AG20443 (cell line): Measurements from ENCODE around the gene NSL1.
"Not testable (repeated sequence)": the region's sequence is repeated elsewhere in the genome, so short reads cannot be mapped to it uniquely, and the experiment has no call there.

ENCODE experiments used
- DNase-seq: peaks from one replicate; pipeline ENCODE4 v3.0.0; 2012; ENCODE audit warnings: low spot score, mixed read lengths

NSL1 gene, protein sequence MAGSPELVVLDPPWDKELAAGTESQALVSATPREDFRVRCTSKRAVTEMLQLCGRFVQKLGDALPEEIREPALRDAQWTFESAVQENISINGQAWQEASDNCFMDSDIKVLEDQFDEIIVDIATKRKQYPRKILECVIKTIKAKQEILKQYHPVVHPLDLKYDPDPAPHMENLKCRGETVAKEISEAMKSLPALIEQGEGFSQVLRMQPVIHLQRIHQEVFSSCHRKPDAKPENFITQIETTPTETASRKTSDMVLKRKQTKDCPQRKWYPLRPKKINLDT

DNA sequence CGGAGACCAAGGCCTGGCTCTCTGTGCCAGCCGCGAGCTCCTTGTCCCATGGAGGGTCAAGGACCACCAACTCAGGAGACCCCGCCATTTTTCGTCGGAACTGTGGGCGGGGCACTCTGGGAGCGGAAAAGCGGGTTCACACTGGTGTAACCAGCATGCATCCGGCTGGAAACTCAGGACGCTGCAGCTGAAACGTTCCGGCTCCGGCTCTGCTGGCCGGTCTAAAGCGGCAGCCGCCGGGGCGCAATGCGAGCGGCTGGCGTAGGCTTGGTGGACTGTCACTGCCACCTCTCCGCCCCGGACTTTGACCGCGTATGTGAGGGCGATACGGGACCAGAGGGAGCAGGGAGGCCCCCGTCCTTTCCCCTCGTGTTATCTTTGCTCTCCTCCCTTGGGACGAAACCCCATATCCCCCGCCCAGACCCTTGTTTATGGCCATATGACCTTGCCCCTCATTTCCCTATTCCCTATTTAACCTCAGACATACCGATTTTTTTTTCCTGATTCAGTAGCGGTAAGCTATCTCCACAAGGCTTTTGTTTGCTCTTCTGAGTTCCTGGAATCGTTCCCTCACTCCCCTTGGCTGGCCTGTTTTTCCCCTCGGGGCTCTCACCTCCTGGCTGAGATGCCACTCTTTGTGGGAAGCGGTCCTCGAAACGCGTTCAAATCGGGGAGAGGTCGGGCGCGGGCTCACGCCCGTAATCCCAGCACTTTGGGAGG lies at the start of gene NSL1, which contains the start of gene TATDN3:
Gene NSL1 (minus strand): TSS at position 102 of the 720 bp plus-strand sequence. CDS start 14 bp downstream, at position 88.
Gene TATDN3 (plus strand): TSS at position 219 of the 720 bp plus-strand sequence. CDS start 28 bp downstream, at position 247.
- peak; percentile 91 for DNase-seq

DNA sequence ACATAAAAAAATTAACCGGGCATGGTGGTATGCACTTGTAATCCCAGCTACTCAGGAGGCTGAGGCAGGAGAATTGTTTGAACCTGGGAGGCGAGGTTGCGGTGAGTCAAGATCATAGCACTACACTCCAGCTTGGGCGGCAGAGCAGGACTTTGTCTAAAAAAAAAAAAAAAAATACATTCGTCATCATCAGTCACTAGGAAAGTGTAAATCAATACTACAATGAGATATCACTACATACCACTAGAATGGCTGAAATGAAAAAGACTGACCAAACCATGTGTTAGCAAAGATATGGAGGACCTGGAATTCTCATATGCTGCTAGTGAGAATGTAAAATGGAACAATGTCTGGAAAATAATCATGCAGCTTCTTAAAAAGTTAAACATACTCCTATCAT lies 46.6 kb upstream of the NSL1 start:
- DNase-seq = no peak

DNA sequence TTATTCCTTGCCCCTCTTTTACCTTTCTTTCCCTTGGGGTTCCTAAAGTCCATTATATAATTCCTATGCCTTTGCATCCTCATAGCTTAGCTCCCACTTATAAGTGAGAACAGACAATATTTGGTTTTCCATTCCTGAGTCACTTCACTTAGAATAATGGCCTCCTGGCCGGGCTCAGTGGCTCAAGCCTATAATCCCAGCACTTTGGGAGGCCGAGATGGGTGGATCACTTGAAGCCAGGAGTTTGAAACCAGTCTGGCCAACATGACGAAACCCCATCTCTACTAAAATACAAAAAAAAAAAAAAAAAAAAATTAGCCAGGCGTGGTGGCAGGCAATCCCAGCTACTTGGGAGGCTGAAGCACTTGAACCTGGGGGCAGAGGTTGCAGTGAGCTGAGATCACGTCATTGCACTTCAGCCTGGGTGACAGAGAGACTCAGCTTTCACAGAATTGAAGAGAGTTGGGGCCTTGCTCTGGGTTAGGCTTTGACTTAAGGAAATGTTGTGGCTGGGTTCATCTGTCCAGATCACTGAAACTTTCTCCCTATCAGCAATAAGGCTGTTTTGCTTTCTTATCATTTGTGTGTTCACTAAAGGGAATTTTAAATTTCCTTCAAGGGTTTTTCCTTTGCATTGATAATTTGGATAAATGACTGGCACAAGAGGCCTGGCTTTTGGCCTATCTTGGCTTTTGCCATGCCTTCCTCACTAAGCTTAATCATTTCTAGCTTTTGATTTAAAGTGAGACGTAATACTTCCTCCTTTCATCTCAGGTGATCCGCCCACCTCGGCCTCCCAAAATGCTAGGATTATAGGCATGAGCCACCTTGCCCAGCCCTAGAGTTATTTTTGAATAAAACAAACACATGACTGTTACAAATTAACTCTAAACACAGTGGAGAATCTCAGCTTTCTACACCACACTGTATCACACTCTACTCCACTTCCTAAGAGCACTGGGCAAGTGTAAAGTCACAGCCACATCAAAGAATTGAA lies 41.9 kb upstream of the NSL1 start:
- DNase-seq = not testable (repeated sequence)

DNA sequence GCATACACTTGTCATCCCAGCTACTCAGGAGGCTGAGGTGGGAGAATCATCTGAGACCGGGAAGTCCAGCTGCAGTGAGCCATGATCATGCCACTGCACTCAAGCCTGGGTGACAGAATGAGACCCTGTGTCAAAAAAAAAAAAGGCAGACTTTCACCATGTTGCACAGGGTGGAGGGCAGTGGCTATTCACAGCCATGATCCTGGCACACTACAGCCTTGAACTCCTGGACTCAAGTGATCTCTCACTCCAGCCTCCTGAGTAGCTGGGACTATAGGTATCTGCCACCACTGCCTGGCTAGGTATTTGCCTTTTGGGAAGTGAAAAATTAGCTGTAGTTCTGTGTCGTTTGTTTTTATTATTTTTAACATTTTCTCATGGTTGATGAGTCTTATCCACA lies 36.8 kb upstream of the NSL1 start:
- DNase-seq = no peak

DNA sequence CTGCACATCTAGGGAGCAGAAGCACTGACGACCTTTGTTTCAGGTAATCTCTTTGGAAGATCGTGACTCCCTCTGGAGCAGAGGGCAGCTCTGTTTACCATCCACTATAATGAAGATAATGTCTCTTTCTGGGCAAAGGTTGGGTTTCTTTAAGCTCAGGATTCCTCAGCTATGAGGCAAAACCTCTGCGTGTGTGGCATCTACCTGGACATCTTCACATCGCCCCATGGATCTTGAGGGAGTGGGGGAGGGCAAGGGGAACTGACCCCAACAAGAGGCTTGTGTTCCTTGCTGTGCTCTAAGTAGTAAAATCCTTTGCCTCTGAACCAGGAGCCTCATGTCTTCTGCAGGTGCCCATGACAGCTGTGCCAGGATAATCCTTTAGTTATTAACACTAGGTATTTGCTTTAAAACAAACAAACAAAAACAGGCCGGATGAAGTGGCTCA lies 36.3 kb upstream of the NSL1 start:
- no peak for DNase-seq

DNA sequence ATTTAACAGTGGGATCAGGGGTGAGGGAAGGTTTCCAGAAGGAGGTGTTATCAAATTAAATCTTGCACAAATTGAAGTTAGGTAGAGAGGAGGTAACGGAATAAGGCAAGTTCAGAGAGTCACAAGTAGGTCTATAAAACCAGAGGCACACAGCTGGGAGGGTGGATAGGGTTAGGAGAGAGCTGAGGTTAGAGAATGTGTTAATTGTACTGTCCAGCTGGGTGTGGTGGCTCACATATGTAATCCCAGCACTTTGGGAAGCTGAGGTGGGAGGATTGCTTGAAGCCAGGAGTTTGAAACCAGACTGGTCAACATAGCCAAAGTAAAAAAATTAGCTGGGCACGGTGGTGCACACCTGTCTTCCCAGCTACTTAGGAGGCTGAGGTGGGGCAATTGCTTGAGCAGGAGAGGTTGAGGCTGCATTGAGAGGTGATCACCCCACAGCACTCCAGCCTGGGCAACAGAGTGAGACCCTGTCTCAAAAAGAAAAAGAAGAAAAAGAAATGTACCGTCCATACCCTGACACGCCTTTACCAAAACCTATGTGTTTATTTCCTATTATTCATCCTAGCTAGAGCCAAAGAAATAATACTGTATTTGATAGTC lies 35.7 kb upstream of the NSL1 start:
- DNase-seq = no peak

DNA sequence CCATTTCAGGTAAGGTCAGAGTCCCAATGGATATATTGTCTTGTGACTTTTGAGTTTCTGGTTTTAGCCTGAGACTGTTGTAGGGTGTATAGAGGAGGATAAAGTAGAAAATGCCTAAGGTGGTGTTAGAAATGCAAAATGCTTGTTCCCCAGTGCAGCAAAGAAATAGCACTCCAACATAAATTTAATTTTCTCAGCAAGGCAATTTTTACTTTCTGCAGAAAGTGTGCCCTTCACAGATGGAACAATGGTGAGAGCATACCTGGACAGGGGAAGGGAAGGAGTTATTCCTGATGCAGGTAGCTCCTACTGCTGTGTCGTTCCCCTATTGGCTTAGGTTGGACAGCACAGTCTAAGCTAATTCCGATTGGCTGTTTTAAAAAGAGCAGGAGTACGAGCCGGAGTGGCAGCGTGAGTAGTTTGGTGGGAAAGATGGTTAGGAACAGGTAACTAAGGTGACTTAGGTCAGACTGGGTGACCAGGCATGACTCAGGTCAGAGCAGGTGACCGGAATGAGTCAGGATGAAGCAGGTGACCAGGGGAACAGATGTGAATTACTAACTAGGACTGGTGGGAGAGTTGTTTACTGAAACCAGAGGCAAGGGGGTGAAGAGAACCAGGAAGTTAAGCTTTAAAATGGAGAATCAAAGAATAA lies 34.3 kb upstream of the NSL1 start:
- DNase-seq = no peak

DNA sequence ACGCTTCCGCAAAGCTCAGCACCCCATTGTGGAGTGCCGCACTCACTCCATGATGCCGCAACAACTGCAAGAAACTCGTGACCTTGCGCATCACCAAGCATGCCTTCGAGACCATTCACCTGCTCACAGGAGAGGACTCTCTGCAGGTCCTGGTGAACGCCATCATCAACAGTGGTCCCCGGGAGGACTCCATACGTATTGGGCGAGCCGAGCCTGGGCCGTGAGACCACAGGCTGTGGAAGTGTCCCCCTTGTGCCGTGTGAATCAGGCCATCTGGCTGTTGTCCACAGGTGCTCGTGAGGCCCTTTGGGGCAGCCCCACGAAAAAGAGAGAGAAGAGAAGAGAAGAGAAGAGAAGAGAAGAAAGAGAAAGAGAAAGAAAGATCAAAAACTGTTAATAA lies 32.6 kb upstream of the NSL1 start:
- DNase-seq = no peak

DNA sequence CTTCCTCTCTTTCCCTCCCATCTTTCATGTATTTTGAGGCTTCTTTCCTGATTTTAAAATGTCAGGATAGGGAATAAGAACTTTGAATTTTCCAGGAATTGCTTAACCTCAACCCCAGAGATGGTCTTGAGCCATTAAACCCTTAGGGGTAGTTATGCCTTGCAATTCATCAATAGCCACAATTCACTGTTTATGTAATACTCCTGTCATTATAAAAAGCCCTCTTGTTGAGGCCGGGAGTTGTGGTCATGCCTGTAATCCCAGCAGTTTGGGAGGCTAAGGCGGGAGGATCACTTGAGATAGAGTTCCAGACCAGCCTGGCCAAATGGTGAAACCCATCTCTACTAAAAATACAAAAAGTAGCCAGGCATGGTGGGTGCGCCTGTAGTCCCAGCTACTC lies 31.4 kb upstream of the NSL1 start:
- DNase-seq = no peak

DNA sequence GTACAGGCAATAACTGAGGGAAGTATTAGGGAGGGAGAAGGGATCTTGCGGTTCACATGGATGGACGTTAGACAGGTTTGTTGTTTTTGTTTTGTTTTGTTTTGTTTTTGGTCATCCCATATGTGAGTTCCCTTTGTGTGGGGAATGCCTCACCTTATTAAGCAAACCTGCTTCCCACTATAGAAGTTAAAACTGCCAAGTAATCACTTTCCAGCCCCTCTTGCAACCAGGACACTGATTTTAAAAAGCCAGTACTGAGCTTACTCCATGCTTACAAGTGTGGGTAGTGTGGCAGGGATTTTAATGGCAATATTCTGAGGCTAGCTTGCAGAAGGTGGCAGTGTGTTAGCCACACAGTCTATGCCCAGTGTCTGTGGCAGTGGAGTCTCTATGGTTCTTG lies 29.4 kb upstream of the NSL1 start:
- no peak for DNase-seq

DNA sequence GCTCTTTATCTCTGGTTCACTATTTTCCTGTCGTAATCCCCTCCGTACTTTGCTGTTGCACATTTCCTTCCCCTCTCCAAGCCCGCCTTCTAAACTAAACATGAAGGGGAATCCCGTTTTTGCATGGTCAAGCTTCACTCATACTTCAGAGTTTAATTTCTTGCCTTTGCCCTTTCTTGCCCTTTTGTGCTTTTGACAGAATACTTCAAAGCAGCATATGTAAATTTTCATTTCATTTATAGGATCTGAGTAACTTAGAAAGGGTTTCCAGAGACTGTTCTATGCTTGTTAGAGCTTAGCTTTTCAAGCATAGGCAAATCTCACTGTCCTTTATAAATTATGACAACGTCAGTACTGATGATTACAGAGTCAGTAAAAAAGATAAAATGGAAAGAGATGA lies 28.1 kb upstream of the NSL1 start:
- no peak for DNase-seq

DNA sequence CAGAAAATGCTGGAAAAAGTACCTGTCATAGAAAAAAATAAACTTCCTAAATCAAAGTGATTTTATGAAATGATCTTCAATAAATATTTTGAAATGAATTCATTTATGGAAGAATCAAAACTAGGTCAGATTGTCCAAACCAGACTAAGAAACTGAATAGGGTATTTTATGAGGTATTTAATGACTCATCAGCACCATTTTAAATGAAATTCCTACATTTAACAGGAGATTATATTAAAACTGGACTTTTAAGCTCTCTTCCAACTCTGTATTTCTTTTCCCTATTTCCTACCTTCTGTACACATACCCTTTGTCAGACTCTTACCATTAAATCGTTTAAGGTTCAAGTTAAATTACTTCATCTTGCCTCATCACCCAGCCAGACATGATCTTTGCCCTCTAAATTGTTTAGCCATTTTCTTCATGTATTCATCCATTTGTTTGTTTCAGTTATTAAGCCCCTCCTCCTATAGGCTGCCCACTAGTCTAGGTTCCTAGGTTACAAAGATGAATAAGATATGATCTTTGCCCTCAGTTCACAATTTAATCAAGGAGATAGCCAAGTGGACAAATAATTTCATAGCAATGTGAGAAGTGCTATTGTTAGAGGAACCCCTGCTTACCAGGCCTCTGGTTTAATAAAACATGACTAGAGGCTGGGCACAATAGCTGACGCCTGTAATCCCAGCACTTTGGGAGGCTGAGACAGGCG lies 25.1 kb upstream of the NSL1 start:
- DNase-seq = no peak

DNA sequence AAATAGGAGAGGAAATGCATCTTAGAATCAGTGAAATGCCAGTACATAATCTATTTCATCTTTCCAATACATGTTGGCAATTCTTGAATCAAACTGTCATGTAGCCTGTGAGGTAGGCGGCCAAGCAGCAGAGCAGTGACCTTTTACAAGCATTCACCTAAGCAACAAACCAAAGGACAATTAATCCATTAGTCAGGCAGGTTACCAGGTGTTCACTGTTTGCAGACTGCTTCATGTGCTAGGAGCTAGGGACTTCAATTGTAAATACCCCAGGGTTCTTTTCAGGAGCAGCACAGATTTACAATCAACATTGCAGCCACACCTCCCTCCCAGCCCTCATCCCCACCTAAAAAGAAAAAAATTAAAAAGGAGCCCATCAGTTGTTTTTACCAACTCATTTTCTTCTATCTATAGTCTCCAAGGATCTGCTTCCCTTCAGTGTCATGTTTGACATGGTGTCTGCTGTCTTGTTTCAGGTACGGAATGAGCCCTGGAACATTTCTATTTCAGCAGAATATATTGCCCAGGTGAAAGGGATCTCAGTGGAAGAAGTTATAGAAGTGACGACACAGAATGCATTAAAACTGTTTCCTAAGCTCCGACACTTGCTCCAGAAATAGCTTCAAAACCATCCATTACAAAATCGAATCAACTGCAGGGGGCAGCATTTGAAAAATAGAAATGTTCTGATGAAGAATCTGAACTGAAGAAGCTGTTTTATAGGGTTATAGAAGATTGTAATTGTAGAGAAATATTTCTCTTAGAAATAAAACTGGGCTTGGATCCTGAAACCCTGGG lies 23.2 kb upstream of the NSL1 start:
- peak; percentile 18 for DNase-seq

DNA sequence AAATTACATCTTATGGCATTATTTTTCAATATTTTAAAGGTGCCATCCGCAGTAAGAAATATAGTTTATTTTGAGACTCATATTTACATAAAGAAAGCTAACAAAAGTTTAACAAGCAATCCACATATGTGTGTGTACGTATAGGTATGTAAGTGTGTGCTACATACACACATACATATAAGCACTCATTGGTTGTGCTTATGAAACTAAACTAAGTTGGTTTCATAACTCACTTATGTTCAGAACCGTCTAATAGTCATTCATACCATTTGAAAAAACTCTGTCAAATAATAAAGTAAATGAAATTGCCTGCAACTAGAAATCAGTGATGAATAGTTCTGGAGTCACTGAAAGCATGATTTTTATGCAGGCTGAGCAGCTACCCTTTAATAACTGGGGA lies 14.2 kb upstream of the NSL1 start:
- DNase-seq = no peak

DNA sequence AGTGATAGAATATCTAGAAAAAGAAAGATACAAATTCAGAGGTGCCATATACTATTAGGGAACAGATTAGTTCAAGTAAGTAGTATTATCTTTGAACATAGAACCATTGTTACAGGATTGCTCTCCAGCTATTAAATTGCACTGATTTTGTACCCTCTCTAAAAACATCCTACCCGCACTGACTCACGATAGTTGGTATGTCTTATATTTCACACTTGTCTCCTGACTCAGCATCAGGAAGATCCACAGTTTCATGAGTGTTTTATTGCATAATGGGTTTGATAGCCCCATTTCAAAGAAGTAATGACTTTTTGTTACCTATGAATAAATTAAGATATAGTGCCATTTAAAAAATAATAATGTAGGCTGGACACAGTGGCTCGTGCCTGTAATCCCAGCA lies 6.1 kb upstream of the NSL1 start:
- DNase-seq = no peak

DNA sequence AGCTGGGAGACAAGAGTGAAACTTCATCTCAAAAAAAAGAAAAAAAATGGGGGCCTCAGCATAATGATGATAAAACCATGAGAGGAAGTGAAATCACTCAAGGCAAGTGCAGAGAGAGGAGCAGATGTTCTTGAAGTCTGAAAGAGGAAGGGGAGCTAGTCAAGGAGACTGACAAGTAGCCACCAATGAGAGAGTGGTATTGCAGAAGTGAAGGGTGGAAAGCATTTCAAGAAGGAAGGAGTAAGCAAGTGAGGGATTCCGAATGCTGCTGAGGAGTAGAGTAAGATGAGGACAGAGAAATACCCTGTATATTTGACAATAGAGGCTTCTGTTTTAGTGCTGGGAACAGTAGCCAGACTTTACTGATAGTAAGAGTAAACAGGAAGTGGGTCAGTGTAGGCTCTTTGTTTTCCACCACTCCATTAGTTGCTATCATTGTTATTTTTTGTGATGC lies 3.0 kb upstream of the NSL1 start:
- no peak for DNase-seq

DNA sequence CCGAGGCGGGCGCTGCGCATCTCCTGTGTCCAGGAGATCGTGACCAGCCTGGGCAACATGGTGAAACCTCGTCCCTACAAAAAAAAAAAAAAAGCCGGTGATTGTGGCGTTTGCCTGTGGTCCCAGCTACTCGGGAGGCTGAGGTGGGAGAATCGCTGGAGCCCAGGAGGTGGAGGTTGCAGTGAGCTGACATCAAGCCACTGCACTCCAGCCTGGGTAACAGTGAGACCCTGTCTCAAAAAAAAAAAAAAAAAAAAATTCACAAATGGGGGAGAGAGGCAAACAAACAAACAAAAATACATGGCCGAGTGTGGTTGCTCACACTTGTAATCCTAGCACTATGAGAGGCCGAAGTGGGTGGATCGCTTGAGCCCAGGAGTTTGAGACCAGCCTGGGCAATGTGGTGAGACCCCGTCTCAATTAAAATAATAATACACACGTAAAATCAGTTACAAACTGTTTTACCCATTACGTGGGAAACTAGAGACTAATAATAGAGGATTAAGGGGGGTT lies 875 bp upstream of the NSL1 start:
- DNase-seq = no peak

DNA sequence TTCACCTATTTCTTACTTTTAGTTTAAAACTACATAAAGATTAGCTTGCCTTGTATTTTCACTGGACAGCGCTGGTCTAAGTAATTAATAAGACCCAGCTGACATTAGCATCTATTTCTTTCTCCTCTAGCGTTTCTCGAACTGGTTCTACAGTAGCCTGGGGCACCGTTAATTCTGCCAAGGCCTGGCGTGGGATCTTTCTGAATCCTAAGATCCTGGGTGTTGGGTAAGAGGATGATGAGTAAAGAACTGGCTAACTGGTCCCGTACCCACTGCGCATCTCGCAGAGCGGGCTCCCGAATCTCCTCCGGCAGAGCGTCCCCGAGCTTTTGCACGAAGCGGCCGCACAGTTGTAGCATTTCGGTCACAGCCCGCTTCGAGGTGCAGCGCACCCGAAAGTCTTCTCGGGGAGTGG lies 309 bp downstream of the NSL1 start:
- DNase-seq = peak; percentile 91

DNA sequence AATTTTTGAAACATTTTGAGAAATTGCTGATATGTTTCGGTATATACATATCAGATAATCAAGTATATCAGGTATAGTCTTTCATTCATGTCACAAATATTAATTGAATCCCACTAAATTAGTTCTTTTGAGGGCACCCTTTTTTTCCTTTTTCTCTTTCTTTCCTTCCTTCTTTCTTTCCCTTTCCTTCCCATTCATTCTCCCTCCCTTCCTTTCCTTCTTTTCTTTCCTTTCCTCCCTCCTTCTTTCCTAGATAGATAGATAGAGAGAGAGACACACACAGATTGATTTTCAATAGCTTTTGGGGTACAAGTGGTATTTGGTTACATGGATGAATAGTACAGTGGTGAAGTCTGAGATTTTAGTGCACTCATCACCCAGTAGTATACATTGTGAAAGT lies 5.7 kb downstream of the NSL1 start:
- no peak for DNase-seq

DNA sequence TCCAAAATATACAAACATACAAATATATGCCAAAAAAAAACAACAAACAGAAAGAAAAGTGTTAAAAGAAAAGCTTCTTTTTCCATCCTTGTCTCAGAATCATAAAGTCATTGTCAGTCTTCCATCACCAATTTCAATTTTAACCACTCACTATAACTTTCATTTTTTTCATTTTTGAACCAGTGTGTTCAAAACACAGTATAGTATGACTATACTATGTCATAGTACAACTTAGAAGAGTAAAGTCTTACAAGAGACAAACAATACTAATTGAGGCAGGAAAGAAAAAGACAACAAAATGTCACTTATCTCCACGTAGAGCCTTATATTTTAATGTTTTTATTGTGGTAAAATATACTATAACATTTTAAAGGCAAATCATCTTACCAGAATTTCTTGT lies 7.6 kb downstream of the NSL1 start:
- DNase-seq = no peak
